ENCODE results near the gene OGFOD1. TPM values are rescaled to one million over a fixed set of nuclear protein-coding genes. Genes with fewer than 3 reads are reported as not detected.

The OGFOD1 gene
- polyA plus RNA-seq, 3 donors, result 8.2 to 37.9 (median 23.4) TPM

DNA sequence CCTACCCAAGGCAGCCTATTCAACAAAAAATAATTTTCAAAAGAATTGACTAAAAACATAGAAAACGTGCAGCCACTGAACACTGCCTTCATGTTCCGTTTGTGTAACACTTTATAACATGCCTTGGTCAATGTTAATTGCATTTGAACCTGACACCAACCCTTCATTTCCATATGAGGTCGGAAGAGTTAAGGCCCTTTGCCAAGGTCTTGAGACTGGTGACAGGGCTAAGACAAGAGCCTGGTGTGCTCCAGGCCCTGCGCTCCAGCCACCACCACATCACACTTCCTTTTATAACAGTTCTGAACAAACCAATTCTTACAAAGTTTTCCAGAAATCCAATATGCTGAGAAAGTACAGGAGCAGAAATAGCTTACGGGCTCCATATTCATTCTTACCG, 64.3 kb downstream of the OGFOD1 start:
- WGBS (ENCODE audit: insufficient coverage), result 93% methylated on average over 6 of the region's 6 CpGs
- Histone ChIP-seq H2AFZ (ENCODE audit: insufficient read depth, low read depth, low read length, poor library complexity, severe bottlenecking) (no peak overlapping the region), H3K27me3 (ENCODE audit: control insufficient read depth in 2 of 2, insufficient read depth in 2 of 2, low read length in 2 of 2) (no peaks in the 10 kb centered on the region), H3K9me3 (replicated peaks in 1 of 2; ENCODE audit: control insufficient read depth in 1 of 2, insufficient read depth in 1 of 2, low read length in 2 of 2) (no peaks in the 10 kb centered on the region), H3K4me3 (replicated peaks in 1 of 3; ENCODE audit: low read depth in 2 of 3, low read length in 3 of 3) (no peak overlapping the region), H3K79me2 (ENCODE audit: insufficient read depth, low read length) (no peaks in the 10 kb centered on the region), H3K4me1 (ENCODE audit: control insufficient read depth in 1 of 2, insufficient read depth in 2 of 2, low read length in 2 of 2) (peaks cover 13 to 24% of the 10 kb centered on the region in 2 donors), H3K36me3 (replicated peaks in 1 of 2; ENCODE audit: control insufficient read depth in 1 of 2, insufficient read depth in 2 of 2, low read length in 2 of 2) (peaks cover 3 to 18% of the 10 kb centered on the region in 2 donors), H3K4me2 (replicated peaks; ENCODE audit: extremely low read depth, low read length, poor library complexity, severe bottlenecking) (no peak overlapping the region), H3K27ac (ENCODE audit: low read depth in 1 of 2, low read length in 2 of 2) (no peak overlapping the region), H4K20me1 (ENCODE audit: insufficient read depth, low read length) (peaks cover 26% of the 10 kb centered on the region), H3K9ac (ENCODE audit: insufficient read depth, low read length, poor library complexity, severe bottlenecking) (no peak overlapping the region)
- Mint-ChIP-seq H3K4me1 (peaks cover 31% of the 10 kb centered on the region), H3K36me3 (peaks cover 9 to 10% of the 10 kb centered on the region in 2 donors), H3K9me3 (no peaks in the 10 kb centered on the region), H3K27ac (no peak overlapping the region), H3K27me3 (ENCODE audit: low read depth in 3 of 3) (peaks cover 0 to 2% (median 0%) of the 10 kb centered on the region in 3 donors), H3K4me3 (no peak overlapping the region)
- no peak for DNase-seq
- intact Hi-C loops (cut with micrococcal nuclease), result loop anchor here (5.0 kb wide), 1 partner anchor 187 kb away; no protein-coding TSS in a partner anchor
- TF ChIP-seq, protein P1, sequence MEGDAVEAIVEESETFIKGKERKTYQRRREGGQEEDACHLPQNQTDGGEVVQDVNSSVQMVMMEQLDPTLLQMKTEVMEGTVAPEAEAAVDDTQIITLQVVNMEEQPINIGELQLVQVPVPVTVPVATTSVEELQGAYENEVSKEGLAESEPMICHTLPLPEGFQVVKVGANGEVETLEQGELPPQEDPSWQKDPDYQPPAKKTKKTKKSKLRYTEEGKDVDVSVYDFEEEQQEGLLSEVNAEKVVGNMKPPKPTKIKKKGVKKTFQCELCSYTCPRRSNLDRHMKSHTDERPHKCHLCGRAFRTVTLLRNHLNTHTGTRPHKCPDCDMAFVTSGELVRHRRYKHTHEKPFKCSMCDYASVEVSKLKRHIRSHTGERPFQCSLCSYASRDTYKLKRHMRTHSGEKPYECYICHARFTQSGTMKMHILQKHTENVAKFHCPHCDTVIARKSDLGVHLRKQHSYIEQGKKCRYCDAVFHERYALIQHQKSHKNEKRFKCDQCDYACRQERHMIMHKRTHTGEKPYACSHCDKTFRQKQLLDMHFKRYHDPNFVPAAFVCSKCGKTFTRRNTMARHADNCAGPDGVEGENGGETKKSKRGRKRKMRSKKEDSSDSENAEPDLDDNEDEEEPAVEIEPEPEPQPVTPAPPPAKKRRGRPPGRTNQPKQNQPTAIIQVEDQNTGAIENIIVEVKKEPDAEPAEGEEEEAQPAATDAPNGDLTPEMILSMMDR (IDR thresholded peaks at IDR 0.05), result no peak

DNA sequence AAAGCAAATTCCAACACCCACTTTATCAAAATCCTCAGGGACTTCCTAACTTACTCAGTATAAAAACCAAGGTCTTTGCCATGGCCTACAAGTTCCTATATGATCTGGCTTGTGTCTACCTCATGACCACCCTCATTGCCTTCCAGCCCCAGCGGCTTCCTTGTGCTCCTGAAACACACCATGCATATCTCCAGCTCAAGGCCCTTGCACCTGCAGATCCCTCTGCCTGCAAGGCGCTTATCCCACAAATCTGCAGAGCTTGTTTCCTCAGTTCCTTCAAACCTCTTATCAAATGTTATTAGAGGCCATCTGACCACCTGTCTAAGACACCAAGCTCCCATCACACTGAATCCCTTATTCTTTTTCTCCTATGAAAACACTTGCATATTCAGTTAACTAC, 65.9 kb downstream of the OGFOD1 start:
- H3K9ac ChIP-seq (ENCODE audit: insufficient read depth, low read length, poor library complexity, severe bottlenecking), result peak overlapping the region; percentile 2
- peaks cover 33% of the 10 kb centered on the region for H3K4me1 Mint-ChIP-seq
- no peaks in the 10 kb centered on the region for H3K9me3 ChIP-seq (replicated peaks in 1 of 2; ENCODE audit: control insufficient read depth in 1 of 2, insufficient read depth in 1 of 2, low read length in 2 of 2)
- no peaks in the 10 kb centered on the region for H3K27me3 ChIP-seq (ENCODE audit: control insufficient read depth in 2 of 2, insufficient read depth in 2 of 2, low read length in 2 of 2)
- peaks cover 22% of the 10 kb centered on the region for H4K20me1 ChIP-seq (ENCODE audit: insufficient read depth, low read length)
- H3K27ac ChIP-seq (ENCODE audit: low read depth in 1 of 2, low read length in 2 of 2), result no peak overlapping the region
- H3K4me3 ChIP-seq (replicated peaks in 1 of 3; ENCODE audit: low read depth in 2 of 3, low read length in 3 of 3), result no peak overlapping the region
- H3K36me3 ChIP-seq (replicated peaks in 1 of 2; ENCODE audit: control insufficient read depth in 1 of 2, insufficient read depth in 2 of 2, low read length in 2 of 2), result peaks cover 0 to 8% of the 10 kb centered on the region in 2 donors
- DNase-seq, result no peak
- H3K27ac Mint-ChIP-seq, result peak overlapping the region in 1 of 7 donors; percentile 44
- peaks cover 0 to 2% (median 0%) of the 10 kb centered on the region in 3 donors for H3K27me3 Mint-ChIP-seq (ENCODE audit: low read depth in 3 of 3)
- no peaks in the 10 kb centered on the region for H3K79me2 ChIP-seq (ENCODE audit: insufficient read depth, low read length)
- 100% methylated on average over 2 of the region's 2 CpGs for WGBS (ENCODE audit: insufficient coverage)
- intact Hi-C loops (cut with micrococcal nuclease), result loop anchor here (5.0 kb wide), 1 partner anchor 185 kb away; no protein-coding TSS in a partner anchor
- H2AFZ ChIP-seq (ENCODE audit: insufficient read depth, low read depth, low read length, poor library complexity, severe bottlenecking), result no peak overlapping the region
- no peak overlapping the region for H3K4me3 Mint-ChIP-seq
- H3K9me3 Mint-ChIP-seq, result no peaks in the 10 kb centered on the region
- peaks cover 14 to 24% of the 10 kb centered on the region in 2 donors for H3K4me1 ChIP-seq (ENCODE audit: control insufficient read depth in 1 of 2, insufficient read depth in 2 of 2, low read length in 2 of 2)
- no peaks in the 10 kb centered on the region for H3K36me3 Mint-ChIP-seq
- H3K4me2 ChIP-seq (replicated peaks; ENCODE audit: extremely low read depth, low read length, poor library complexity, severe bottlenecking), result no peak overlapping the region
- TF ChIP-seq, protein P1 (IDR thresholded peaks at IDR 0.05), result no peak

Measured in CD14-positive monocyte (primary cell).